ENCODE results near the gene STX17. TPM values are rescaled to one million over a fixed set of nuclear protein-coding genes. Genes with fewer than 3 reads are reported as not detected.

Gene STX17
- total and polyA plus RNA-seq, 2 of the 13 experiments (the other 11 are each of a cell fraction or from before 2014, with no cell fraction given), result 8.3 to 25.7 TPM

DNA sequence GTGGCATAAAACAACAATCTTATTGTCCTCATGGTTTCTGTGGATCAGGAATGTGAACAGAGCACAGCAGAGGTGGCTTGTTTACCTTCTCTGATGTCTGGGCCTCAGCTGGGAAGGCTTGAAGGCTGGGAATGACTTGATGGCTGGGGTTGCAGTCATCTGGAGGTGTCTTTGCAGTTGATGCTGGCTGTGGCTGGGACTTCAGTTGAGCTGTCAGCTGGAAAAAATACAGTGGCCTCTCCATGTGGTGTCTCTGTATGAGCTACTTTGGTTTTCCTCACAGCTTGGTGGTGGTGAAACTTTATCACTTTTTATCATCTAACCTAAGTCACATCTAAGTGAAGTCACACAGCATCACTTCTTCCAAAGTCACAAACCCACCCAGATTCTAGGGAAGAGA lies 24.7 kb upstream of the STX17 start (continued):
- no peak for TF ChIP-seq MAFK (conservative IDR thresholded peaks at IDR 0.05 in 1 of 2, IDR thresholded peaks at IDR 0.05 in 1 of 2; ENCODE audit: low read length in 2 of 2)
- TF ChIP-seq, protein P1, sequence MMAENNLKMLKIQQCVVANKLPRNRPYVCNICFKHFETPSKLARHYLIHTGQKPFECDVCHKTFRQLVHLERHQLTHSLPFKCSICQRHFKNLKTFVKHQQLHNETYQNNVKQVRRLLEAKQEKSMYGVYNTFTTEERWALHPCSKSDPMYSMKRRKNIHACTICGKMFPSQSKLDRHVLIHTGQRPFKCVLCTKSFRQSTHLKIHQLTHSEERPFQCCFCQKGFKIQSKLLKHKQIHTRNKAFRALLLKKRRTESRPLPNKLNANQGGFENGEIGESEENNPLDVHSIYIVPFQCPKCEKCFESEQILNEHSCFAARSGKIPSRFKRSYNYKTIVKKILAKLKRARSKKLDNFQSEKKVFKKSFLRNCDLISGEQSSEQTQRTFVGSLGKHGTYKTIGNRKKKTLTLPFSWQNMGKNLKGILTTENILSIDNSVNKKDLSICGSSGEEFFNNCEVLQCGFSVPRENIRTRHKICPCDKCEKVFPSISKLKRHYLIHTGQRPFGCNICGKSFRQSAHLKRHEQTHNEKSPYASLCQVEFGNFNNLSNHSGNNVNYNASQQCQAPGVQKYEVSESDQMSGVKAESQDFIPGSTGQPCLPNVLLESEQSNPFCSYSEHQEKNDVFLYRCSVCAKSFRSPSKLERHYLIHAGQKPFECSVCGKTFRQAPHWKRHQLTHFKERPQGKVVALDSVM (CRISPR knock-in tag; IDR thresholded peaks at IDR 0.05), result no peak
- TF ChIP-seq ZNF83 (CRISPR knock-in tag; IDR thresholded peaks at IDR 0.05; ENCODE audit: borderline replicate concordance), result no peak

DNA sequence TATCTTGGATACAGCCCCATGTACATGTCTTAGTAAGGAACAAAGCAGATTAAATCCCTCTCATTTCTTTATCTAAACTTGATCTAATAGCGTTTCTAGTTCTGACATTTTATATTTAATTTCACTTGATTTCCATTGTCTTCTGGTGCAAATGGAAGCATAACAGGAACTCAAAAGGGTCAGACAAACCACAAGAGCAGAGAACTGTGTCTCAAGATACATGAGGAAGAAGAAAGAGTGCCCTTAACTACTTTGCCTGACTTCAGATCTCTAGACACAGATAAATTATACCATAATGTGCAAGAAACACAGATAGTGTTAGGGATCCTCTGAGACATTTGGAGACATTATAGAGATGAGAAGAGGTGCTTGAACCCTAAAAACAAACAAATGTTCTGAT lies 20.7 kb upstream of the STX17 start:
- in situ Hi-C loops (cut with HindIII; ENCODE audit: extremely low pct_ligation_motif_present, low pct_unique_long_range_greater_than_20kb), result no loop called here
- ChIA-PET CTCF (ENCODE audit: low intra/inter-chr PET ratio, low total read pairs) (no interaction called here), POLR2A (no interaction called here)
- intact Hi-C loops (cut with micrococcal nuclease; ENCODE audit: unreplicated experiment), result no loop called here
- no peak overlapping the region for H3K4me2 ChIP-seq (ENCODE audit: low read depth, low read length)
- no peak overlapping the region for H3K27ac ChIP-seq (ENCODE audit: extremely low read length, insufficient read depth, low read length)
- no peaks in the 10 kb centered on the region for H3K4me1 ChIP-seq (ENCODE audit: insufficient read depth, low read length)
- TF ChIP-seq, protein P2, sequence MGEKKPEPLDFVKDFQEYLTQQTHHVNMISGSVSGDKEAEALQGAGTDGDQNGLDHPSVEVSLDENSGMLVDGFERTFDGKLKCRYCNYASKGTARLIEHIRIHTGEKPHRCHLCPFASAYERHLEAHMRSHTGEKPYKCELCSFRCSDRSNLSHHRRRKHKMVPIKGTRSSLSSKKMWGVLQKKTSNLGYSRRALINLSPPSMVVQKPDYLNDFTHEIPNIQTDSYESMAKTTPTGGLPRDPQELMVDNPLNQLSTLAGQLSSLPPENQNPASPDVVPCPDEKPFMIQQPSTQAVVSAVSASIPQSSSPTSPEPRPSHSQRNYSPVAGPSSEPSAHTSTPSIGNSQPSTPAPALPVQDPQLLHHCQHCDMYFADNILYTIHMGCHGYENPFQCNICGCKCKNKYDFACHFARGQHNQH (CRISPR knock-in tag; IDR thresholded peaks at IDR 0.05), result no peak
- TF ChIP-seq ELF3 (CRISPR knock-in tag; IDR thresholded peaks at IDR 0.05), result no peak
- TF ChIP-seq SP4 (CRISPR knock-in tag; IDR thresholded peaks at IDR 0.05), result no peak
- no peak for TF ChIP-seq PCBP1 (IDR thresholded peaks at IDR 0.05; ENCODE audit: borderline replicate concordance, low read depth, low read length)
- TF ChIP-seq ZNF33B (CRISPR knock-in tag; IDR thresholded peaks at IDR 0.05), result no peak
- TF ChIP-seq, protein P3, sequence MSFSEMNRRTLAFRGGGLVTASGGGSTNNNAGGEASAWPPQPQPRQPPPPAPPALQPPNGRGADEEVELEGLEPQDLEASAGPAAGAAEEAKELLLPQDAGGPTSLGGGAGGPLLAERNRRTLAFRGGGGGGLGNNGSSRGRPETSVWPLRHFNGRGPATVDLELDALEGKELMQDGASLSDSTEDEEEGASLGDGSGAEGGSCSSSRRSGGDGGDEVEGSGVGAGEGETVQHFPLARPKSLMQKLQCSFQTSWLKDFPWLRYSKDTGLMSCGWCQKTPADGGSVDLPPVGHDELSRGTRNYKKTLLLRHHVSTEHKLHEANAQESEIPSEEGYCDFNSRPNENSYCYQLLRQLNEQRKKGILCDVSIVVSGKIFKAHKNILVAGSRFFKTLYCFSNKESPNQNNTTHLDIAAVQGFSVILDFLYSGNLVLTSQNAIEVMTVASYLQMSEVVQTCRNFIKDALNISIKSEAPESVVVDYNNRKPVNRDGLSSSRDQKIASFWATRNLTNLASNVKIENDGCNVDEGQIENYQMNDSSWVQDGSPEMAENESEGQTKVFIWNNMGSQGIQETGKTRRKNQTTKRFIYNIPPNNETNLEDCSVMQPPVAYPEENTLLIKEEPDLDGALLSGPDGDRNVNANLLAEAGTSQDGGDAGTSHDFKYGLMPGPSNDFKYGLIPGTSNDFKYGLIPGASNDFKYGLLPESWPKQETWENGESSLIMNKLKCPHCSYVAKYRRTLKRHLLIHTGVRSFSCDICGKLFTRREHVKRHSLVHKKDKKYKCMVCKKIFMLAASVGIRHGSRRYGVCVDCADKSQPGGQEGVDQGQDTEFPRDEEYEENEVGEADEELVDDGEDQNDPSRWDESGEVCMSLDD (CRISPR knock-in tag; IDR thresholded peaks at IDR 0.05; ENCODE audit: borderline replicate concordance), result no peak
- TF ChIP-seq SAP130 (CRISPR knock-in tag; IDR thresholded peaks at IDR 0.05; ENCODE audit: low read depth), result no peak
- DNase-seq (ENCODE audit: low spot score) (no peak), ATAC-seq (no peak), FAIRE-seq (no peak)
- no peaks in the 10 kb centered on the region for H3K79me2 ChIP-seq (ENCODE audit: insufficient read depth, low read length)
- no peak overlapping the region for H2AFZ ChIP-seq (ENCODE audit: low read length)
- 0% methylated on average over 1 of the region's 1 CpG for WGBS (ENCODE audit: low lambda C conversion rate)
- no TSS peak for BruUV-seq (replicated peaks)
- no peaks in the 10 kb centered on the region for H3K9me3 ChIP-seq (ENCODE audit: low read length)
- no peaks in the 10 kb centered on the region for H3K27me3 ChIP-seq (ENCODE audit: control insufficient read depth in 1 of 2, insufficient read depth in 2 of 2, low read length in 2 of 2)
- no peaks in the 10 kb centered on the region for H4K20me1 ChIP-seq (ENCODE audit: insufficient read depth, low read length)
- no peaks in the 10 kb centered on the region for H3K36me3 ChIP-seq (replicated peaks in 1 of 2; ENCODE audit: control insufficient read depth in 1 of 2, insufficient read depth in 2 of 2, low read length in 2 of 2)
- no peak overlapping the region for H3K9ac ChIP-seq (ENCODE audit: insufficient read depth, low read depth, low read length)
- no peak overlapping the region for H3K4me3 ChIP-seq (replicated peaks in 1 of 3; ENCODE audit: insufficient read depth in 1 of 3, low read depth in 2 of 3, low read length in 3 of 3)

Measured in HepG2 (cell line).